Heart left ventricle (tissue), 16 donors: ENCODE data around the gene SOCS4. TPM values are rescaled to one million over a fixed set of nuclear protein-coding genes. Genes with fewer than 3 reads are reported as not detected.
"Not testable (repeated sequence)": the region's sequence is repeated elsewhere in the genome, so short reads cannot be mapped to it uniquely, and the experiment has no call there.

Experiments
- ATAC-seq, 4 donors: fragments of 200-7000 bp; cut with Tn5 transposase; one replicate each; pipeline ENCODE4 v1.9.1; 2020 to 2022; ENCODE audit warnings: moderate library complexity in 4 of 4, mild to moderate bottlenecking in 3 of 4, moderate number of reproducible peaks in 1 of 4
- DNase-seq, 5 donors: peaks; one replicate each; pipeline ENCODE4 v3.0.0-alpha.2; 2020
- H3K27ac ChIP-seq, 12 donors: fragments of 200-600 bp; sonication (generic) in 4 of 12; one replicate each; pipeline versions ENCODE4 v1.5.0 to v1.8.0; 2016 to 2022; ENCODE audit warnings: mild to moderate bottlenecking in 2 of 12
- H3K27me3 ChIP-seq, 9 donors: fragments of 200-600 bp; sonication (generic) in 2 of 9; one replicate each; pipeline versions ENCODE4 v1.5.1 to v1.8.0; 2016 to 2022; ENCODE audit warnings: mild to moderate bottlenecking in 3 of 9
- H3K36me3 ChIP-seq, 9 donors: fragments of 200-600 bp; sonication (generic) in 2 of 9; one replicate each; pipeline versions ENCODE4 v1.5.0 to v1.8.0; 2018 to 2022; ENCODE audit warnings: mild to moderate bottlenecking in 2 of 9
- H3K4me1 ChIP-seq, 12 donors: fragments of 200-600 bp; sonication (generic) in 4 of 12; one replicate each; pipeline versions ENCODE4 v1.5.0 to v1.8.0; 2016 to 2022; ENCODE audit warnings: mild to moderate bottlenecking in 3 of 12
- H3K4me3 ChIP-seq, 12 donors: fragments of 200-600 bp; sonication (generic) in 4 of 12; one replicate each; pipeline versions ENCODE4 v1.5.0 to v1.8.0; 2017 to 2022; ENCODE audit warnings: mild to moderate bottlenecking in 9 of 12, moderate library complexity in 4 of 12
- H3K9me3 ChIP-seq, 12 donors: fragments of 200-600 bp; sonication (generic) in 4 of 12; one replicate each; pipeline versions ENCODE4 v1.5.0 to v1.8.0; 2016 to 2022; ENCODE audit warnings: mild to moderate bottlenecking in 1 of 12
- POLR2A ChIP-seq, 2 donors: fragments of 450-650 bp; IDR thresholded peaks; one replicate each; pipeline ENCODE4 v1.6.1; 2017; ENCODE audit warnings: antibody characterized with exemption in 2 of 2, mild to moderate bottlenecking in 2 of 2, moderate library complexity in 2 of 2
- WGBS, 4 donors: extraction: QIAGEN DNeasy Blood & Tissue Kit in 2 of 4; methylation state at CpG; one replicate each; pipeline versions ENCODE4 v1.1.5 to v1.1.7; 2013 to 2018; 5-methylcytosine and 5-hydroxymethylcytosine counted together
- intact Hi-C, 10 donors: fragments of 100-400 bp; cut with DNase I; formaldehyde crosslinking; loops; one replicate each; pipeline versions ENCODE4 v1.11.1 to v1.14.2; 2022
- polyA plus RNA-seq, 2 donors: library from polyadenylated mRNA; stranded (reverse); fragments of 200-250 nt; gene quantifications; one replicate each; pipeline ENCODE4 v1.2.3, GENCODE V29; 2013
- total RNA-seq, 9 donors: library from RNA; depleted of rRNA in 2 of 9; stranded (reverse); fragments of >200 nt in 2 of 9; fragmentation: NEBNext Ultra II Directional in 3 of 9; extraction: Animal tissue kit (Norgen Biotek cat#: 25700) in 3 of 9; gene quantifications; one replicate each; pipeline versions ENCODE4 v1.1.0 to v1.2.4, GENCODE V29; 2016 to 2023
- TF ChIP-seq, protein P1 (sequence below), 12 donors: fragments of 200-600 bp; sonication (generic) in 4 of 12; IDR thresholded peaks; one replicate each; pipeline versions ENCODE4 v1.5.0 to v1.8.0; 2018 to 2022; ENCODE audit warnings: antibody characterized with exemption in 12 of 12, mild to moderate bottlenecking in 5 of 12
- donor health status: ischemic (EF 13 %, LVEDD 7.1; RV severe dilation, severe dysfunction).
- donor health status: healthy with polysubstance abuse.
- donor health status: DM: no; HTN: yes; CAD: no.
- donor health status: DM: no; HTN: no; CAD: no.
- donor health status: ischemic (EF 25% LVEDD 6.9; RV normal size, moderate dysfunction).
- donor health status: ischemic (EF 25% LVEDD 5.7; RV mildly dilated, moderate dysfunction).
- donor health status: healthy.
- donor health status: DM: yes; HTN: yes; CAD: no.
- donor health status: ischemic (EF 35%, LVEDD 5.7; RV mildly dilated, moderate dysfunction).
- donor health status: nonischemic (EF 11% LVEDD 7.7; RV severe dilation, severe dysfunction).
- donor health status: DM: yes; HTN: yes; CAD: no.
- donor health status: PGD.
- donor health status: ischemic (EF 29% LVEDD 5.4; RV normal size, mild dysfunction).
- donor health status: nonischemic (EF 23%, LVEDD 6.1; RV moderate dilation, normal function).

SOCS4 gene
- total and polyA plus RNA-seq, 11 donors, result 3.7 to 20.7 (median 13.8) TPM

DNA sequence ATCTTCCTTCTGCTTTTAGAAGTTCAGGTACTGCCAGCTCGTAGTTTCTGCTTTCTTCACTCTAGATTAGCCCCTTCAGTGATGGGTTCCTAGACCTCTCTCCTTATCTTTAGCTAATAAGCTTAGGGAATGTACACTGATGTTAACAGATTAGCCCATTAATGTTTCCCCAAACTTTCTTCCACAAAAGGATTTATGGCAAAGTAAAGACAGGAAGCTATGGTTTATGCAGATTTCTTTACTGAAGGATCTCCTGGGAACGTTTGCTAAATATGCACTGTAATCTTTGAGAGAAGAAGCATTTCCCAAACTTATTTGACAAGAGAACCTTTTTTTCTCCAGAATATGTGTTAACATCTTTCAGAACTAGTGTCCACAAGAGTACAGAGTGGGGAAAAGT lies 4.2 kb downstream of the SOCS4 start:
- Histone ChIP-seq H3K27ac (peak overlapping the region in 2 of 12 donors; percentile 2 to 15), H3K36me3 (peaks cover 0 to 26% (median 16%) of the 10 kb centered on the region in 9 donors), H3K9me3 (no peaks in the 10 kb centered on the region), H3K27me3 (no peaks in the 10 kb centered on the region), H3K4me3 (no peak overlapping the region), H3K4me1 (peaks cover 0 to 44% (median 22%) of the 10 kb centered on the region in 12 donors)
- intact Hi-C loops, result no loop called here
- 26 to 39% (median 29%) methylated on average over 2 of the region's 2 CpGs for WGBS, 4 donors
- ATAC-seq (no peak), DNase-seq (no peak)
- TF ChIP-seq POLR2A (IDR thresholded peaks at IDR 0.05), result no peak
- TF ChIP-seq, protein P1, sequence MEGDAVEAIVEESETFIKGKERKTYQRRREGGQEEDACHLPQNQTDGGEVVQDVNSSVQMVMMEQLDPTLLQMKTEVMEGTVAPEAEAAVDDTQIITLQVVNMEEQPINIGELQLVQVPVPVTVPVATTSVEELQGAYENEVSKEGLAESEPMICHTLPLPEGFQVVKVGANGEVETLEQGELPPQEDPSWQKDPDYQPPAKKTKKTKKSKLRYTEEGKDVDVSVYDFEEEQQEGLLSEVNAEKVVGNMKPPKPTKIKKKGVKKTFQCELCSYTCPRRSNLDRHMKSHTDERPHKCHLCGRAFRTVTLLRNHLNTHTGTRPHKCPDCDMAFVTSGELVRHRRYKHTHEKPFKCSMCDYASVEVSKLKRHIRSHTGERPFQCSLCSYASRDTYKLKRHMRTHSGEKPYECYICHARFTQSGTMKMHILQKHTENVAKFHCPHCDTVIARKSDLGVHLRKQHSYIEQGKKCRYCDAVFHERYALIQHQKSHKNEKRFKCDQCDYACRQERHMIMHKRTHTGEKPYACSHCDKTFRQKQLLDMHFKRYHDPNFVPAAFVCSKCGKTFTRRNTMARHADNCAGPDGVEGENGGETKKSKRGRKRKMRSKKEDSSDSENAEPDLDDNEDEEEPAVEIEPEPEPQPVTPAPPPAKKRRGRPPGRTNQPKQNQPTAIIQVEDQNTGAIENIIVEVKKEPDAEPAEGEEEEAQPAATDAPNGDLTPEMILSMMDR (IDR thresholded peaks at IDR 0.05), result no peak

DNA sequence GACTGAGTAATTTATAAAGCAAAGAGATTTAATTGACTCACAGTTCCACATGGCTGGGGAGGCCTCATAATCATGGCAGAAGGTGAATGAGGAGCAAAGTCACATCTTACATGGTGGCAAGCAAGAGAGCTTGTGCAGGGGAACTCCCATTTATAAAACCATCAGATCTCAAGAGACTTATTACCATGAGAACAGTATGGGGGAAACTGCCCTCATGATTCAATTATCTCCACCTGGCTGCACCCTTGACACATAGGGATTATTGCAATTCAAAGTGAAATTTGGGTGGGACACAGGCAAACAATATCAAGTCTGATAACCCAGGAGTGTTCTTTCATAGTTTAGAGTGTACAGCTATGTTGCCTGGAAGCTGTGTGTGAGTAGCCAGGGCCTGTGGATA lies 11.0 kb downstream of the SOCS4 start:
- H3K27ac ChIP-seq, H3K9me3 ChIP-seq, H3K4me1 ChIP-seq, DNase-seq, intact Hi-C loops, H3K27me3 ChIP-seq, ATAC-seq, H3K4me3 ChIP-seq: not testable (repeated sequence)
- H3K36me3 ChIP-seq, result peaks cover 0 to 63% (median 27%) of the 10 kb centered on the region in 9 donors

DNA sequence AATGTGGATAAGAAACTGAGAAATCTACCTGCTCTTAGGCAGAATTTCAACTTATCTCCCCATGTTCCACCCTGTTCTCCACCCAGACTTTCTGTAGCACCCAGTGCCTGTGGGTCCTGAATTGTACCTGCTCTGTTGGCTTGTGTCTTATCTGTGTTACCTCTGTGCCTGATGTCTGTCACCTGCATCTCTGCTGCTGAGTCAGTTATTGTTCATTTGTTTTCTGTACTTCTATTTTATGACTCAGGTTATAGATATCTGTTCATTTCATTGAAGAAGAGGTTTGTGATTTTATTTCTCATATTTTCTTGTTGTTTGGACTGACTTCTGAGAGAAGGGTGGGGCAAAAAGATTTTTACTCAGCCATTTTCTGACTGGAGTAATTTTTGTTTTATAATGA lies 11.7 kb downstream of the SOCS4 start:
- H3K9me3 ChIP-seq, result no peaks in the 10 kb centered on the region
- no peak overlapping the region for H3K4me3 ChIP-seq
- intact Hi-C loops, result no loop called here
- H3K27me3 ChIP-seq, result no peaks in the 10 kb centered on the region
- TF ChIP-seq, protein P1 (IDR thresholded peaks at IDR 0.05), result no peak
- ATAC-seq (no peak), DNase-seq (no peak)
- no peak overlapping the region for H3K27ac ChIP-seq
- H3K36me3 ChIP-seq, result peaks cover 0 to 65% (median 34%) of the 10 kb centered on the region in 9 donors
- no peaks in the 10 kb centered on the region for H3K4me1 ChIP-seq

DNA sequence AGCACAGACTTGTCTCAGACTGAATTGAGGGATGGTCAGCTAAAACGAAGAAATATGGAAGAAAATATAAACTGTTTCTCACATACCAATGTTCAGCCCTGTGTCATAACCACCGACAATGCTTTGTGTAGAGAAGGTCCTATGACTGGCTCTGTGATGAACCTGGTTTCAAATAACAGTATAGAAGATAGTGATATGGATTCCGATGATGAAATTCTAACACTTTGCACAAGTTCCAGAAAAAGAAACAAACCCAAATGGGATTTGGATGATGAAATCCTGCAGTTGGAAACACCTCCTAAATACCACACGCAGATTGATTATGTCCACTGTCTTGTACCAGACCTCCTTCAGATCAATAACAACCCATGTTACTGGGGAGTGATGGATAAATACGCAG lies 16.5 kb downstream of the SOCS4 start:
- Histone ChIP-seq H3K27ac (no peak overlapping the region), H3K4me1 (no peaks in the 10 kb centered on the region), H3K9me3 (no peaks in the 10 kb centered on the region), H3K27me3 (no peaks in the 10 kb centered on the region), H3K36me3 (peaks cover 0 to 39% (median 21%) of the 10 kb centered on the region in 9 donors), H3K4me3 (no peak overlapping the region)
- 93 to 97% (median 95%) methylated on average over 5 of the region's 5 CpGs for WGBS, 4 donors
- TF ChIP-seq POLR2A (IDR thresholded peaks at IDR 0.05), result no peak
- TF ChIP-seq, protein P1 (IDR thresholded peaks at IDR 0.05), result no peak
- intact Hi-C loops, result no loop called here
- DNase-seq (no peak), ATAC-seq (no peak)

DNA sequence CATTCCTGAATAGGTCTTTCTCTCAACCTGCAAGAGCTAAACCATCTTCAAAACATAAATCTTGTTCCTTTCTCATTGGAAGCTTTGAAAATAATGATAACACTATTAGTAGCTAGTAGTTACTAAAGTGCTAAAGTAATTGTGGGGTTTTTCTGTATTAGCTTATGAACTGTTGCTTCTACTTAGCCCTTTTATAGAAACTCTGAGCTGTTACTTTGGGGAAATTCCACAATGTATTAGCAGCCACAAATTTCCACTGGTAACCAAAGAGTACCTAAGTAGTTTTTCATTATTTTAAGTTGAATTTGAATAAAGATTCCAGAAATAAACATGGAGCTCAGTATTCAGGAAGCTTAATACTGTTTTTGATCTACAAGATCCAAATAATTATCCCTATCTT lies 18.1 kb downstream of the SOCS4 start:
- no peaks in the 10 kb centered on the region for H3K4me1 ChIP-seq
- ATAC-seq, result no peak
- H3K27me3 ChIP-seq, result no peaks in the 10 kb centered on the region
- TF ChIP-seq, protein P1 (IDR thresholded peaks at IDR 0.05), result no peak
- no peak for TF ChIP-seq POLR2A (IDR thresholded peaks at IDR 0.05)
- H3K27ac ChIP-seq, result no peak overlapping the region
- no peak overlapping the region for H3K4me3 ChIP-seq
- peaks cover 0 to 35% (median 21%) of the 10 kb centered on the region in 9 donors for H3K36me3 ChIP-seq
- no peak for DNase-seq
- H3K9me3 ChIP-seq, result no peaks in the 10 kb centered on the region
- intact Hi-C loops, result no loop called here
